Endothelial cell (in vitro differentiated cells): ENCODE results near the gene BABAM2. TPM values are rescaled to one million over a fixed set of nuclear protein-coding genes. Genes with fewer than 3 reads are reported as not detected.

Experiments used
- DNase-seq: peaks from one replicate; pipeline ENCODE4 v3.0.0; 2021; ENCODE audit warnings: low spot score
- H3K27ac Mint-ChIP-seq: one replicate; pipeline ENCODE4 v1.8.0; 2021; ENCODE audit warnings: mixed read lengths, inconsistent platforms; ENCODE audit not compliant: unreplicated experiment
- H3K27me3 Mint-ChIP-seq: one replicate; pipeline ENCODE4 v1.8.0; 2021; ENCODE audit warnings: mild to moderate bottlenecking, moderate library complexity, mixed read lengths, inconsistent platforms; ENCODE audit not compliant: unreplicated experiment
- H3K36me3 Mint-ChIP-seq: one replicate; pipeline ENCODE4 v1.8.0; 2021; ENCODE audit warnings: mild to moderate bottlenecking, low read depth, mixed read lengths, inconsistent platforms; ENCODE audit not compliant: unreplicated experiment
- H3K4me1 Mint-ChIP-seq: one replicate; pipeline ENCODE4 v1.8.0; 2021; ENCODE audit warnings: mild to moderate bottlenecking, mixed read lengths, inconsistent platforms; ENCODE audit not compliant: unreplicated experiment
- H3K4me3 Mint-ChIP-seq: one replicate; pipeline ENCODE4 v1.8.0; 2021; ENCODE audit warnings: mild to moderate bottlenecking, mixed read lengths, inconsistent platforms; ENCODE audit not compliant: unreplicated experiment
- H3K9me3 Mint-ChIP-seq: one replicate; pipeline ENCODE4 v1.8.0; 2021; ENCODE audit warnings: mixed read lengths, inconsistent platforms; ENCODE audit not compliant: unreplicated experiment
- CTCF ChIP-seq: fragments of 200-600 bp; sonication (generic); IDR thresholded peaks from one replicate; pipeline ENCODE4 v1.5.0; 2021; ENCODE audit warnings: antibody characterized with exemption; ENCODE audit not compliant: unreplicated experiment
- total RNA-seq: library from RNA; stranded (reverse); fragmentation: NEBNext Ultra II Directional; extraction: Animal tissue kit (Norgen Biotek cat#: 25700); gene quantifications from one replicate; pipeline ENCODE4 v1.2.1, GENCODE V29; 2021; ENCODE audit not compliant: unreplicated experiment

BABAM2 gene
- total RNA-seq, 1 donor from 2014 or later = 40.2 TPM

GRCh38 chr2:28134262-28134812 lies 243.8 kb downstream of the BABAM2 start:
- Mint-ChIP-seq H3K4me1 (no peaks in the 10 kb centered on the region), H3K27me3 (peaks cover 1% of the 10 kb centered on the region), H3K4me3 (no peak overlapping the region), H3K27ac (no peak overlapping the region), H3K9me3 (no peaks in the 10 kb centered on the region), H3K36me3 (no peaks in the 10 kb centered on the region)
- DNase-seq = no peak
- no peak for TF ChIP-seq CTCF

GRCh38 chr2:28134857-28135256 lies 244.3 kb downstream of the BABAM2 start:
- Mint-ChIP-seq H3K36me3 (no peaks in the 10 kb centered on the region), H3K9me3 (no peaks in the 10 kb centered on the region), H3K27me3 (peaks cover 1% of the 10 kb centered on the region), H3K27ac (no peak overlapping the region), H3K4me3 (no peak overlapping the region), H3K4me1 (no peaks in the 10 kb centered on the region)
- no peak for DNase-seq
- TF ChIP-seq CTCF = no peak

- no peaks in the 10 kb centered on the region for H3K4me1 Mint-ChIP-seq
Observed at GRCh38 chr2:28135324-28135723, 244.8 kb downstream of the BABAM2 start.

GRCh38 chr2:28135799-28136198 lies 245.3 kb downstream of the BABAM2 start:
- no peak for TF ChIP-seq CTCF
- Mint-ChIP-seq H3K27me3 (peaks cover 1% of the 10 kb centered on the region), H3K36me3 (no peaks in the 10 kb centered on the region), H3K4me1 (no peaks in the 10 kb centered on the region), H3K9me3 (no peaks in the 10 kb centered on the region), H3K4me3 (no peak overlapping the region), H3K27ac (no peak overlapping the region)
- DNase-seq = no peak

More at GRCh38 chr2:28135324-28135723, 244.8 kb downstream of the BABAM2 start:
- Mint-ChIP-seq H3K36me3 (no peaks in the 10 kb centered on the region), H3K27ac (no peak overlapping the region), H3K9me3 (no peaks in the 10 kb centered on the region), H3K27me3 (peaks cover 1% of the 10 kb centered on the region), H3K4me3 (no peak overlapping the region)
- DNase-seq = no peak
- no peak for TF ChIP-seq CTCF

GRCh38 chr2:28136556-28136955 lies 246.0 kb downstream of the BABAM2 start:
- peaks cover 1% of the 10 kb centered on the region for H3K27me3 Mint-ChIP-seq
- no peak overlapping the region for H3K4me3 Mint-ChIP-seq
- no peak for DNase-seq
- H3K4me1 Mint-ChIP-seq = no peaks in the 10 kb centered on the region
- H3K9me3 Mint-ChIP-seq = no peaks in the 10 kb centered on the region
- no peak for TF ChIP-seq CTCF
- H3K27ac Mint-ChIP-seq = no peak overlapping the region
- H3K36me3 Mint-ChIP-seq = no peaks in the 10 kb centered on the region
